ENCODE measurements around the gene TBC1D3. TPM values are rescaled to one million over a fixed set of nuclear protein-coding genes. Genes with fewer than 3 reads are reported as not detected.
"Not testable (repeated sequence)": the region's sequence is repeated elsewhere in the genome, so short reads cannot be mapped to it uniquely, and the experiment has no call there.

TBC1D3 gene
- total RNA-seq (ENCODE audit: insufficient read depth, low replicate concordance) = 2.2 TPM

DNA sequence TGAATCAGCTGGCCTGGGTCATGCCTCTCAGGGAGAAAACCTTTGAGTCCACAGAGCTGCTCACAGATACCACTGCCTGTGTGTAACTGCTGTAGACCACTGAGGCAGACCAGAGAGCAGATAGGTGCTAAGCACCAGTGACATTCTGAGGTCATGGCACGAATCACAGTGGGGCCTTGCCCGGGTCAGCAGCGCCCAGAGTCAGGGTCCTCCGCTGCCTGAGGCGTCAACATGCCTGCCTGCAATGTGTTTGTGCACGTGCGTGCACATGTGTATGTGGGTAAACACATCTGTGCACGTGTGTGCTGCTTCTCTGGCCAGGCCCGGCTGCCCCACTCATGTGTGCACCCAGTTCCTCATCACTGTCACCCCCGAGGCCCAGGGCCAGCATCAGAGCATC lies at the start of gene TBC1D3:
Gene TBC1D3, minus strand, starts transcription at position 101 of the 400 bp plus-strand sequence. CDS start 1,526 bp downstream, outside the sequence.
- DNase-seq (ENCODE audit: low spot score) = not testable (repeated sequence)

DNA sequence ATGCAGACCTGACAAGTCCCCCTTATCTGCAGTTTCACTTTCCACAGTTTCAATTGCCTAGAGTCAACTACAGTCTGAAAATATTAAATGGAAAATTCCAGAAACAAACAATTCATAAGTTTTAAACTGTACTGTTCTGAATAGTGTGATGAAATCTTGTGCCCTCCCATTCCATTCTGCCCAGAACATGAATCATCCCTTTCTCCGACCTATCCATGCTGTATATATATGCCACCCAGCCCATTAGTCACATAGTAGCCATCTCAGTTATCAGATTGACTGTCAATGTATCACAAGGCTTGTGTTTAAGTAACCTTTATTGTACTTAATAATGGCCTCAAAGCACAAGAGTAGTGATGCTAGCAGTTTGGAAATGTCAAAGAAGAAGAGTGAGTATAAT lies 40.4 kb upstream of the TBC1D3 start:
- DNase-seq (ENCODE audit: low spot score) = not testable (repeated sequence)

DNA sequence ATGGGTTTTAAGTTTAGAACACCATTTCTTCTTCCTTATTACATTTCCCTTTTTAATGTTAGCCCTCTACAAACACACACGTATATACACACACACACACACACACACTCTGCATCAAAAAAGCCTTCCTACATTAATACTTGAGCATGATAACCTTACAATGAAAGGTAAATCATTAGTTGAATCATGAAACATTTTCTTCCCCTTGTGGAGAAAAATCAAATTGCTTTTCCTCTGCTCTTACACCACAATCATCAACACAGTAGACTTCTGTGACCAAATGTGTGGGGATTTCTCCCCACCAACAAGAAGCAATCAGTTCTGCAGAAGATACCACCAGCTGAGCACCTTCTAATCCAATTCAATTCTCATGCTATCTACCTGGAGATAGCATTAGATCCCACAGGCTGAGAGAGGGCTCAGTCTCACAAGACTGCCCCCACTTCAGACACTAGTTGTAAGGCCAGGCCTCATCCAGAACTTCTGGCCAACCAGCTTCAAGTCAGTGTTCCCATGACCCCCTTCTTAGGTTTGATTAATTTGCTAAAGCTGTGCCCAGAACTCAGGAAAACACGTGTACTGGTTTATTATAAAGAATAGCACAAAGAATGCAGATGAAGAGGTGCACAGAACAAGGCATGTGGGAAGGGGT lies 33.6 kb upstream of the TBC1D3 start:
- not testable (repeated sequence) for DNase-seq (ENCODE audit: low spot score)

DNA sequence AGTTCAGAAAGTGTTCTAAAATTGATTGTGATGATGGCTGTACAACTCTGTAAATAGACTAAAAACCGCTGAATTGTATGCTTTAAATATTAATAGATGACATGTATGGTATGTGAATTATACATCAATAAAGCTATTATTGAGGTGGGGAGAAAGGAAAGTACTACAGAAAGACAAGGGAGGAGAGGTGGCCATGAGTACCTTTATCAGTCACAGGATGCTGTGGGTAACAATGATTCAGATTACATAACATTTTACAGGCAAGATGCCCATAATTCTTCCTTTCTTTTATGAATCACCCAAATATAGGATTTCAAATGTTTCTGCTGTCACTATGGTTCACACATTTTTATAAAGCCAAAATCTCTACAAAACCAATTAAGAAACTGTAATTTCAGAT lies 28.5 kb upstream of the TBC1D3 start:
- not testable (repeated sequence) for DNase-seq (ENCODE audit: low spot score)

DNA sequence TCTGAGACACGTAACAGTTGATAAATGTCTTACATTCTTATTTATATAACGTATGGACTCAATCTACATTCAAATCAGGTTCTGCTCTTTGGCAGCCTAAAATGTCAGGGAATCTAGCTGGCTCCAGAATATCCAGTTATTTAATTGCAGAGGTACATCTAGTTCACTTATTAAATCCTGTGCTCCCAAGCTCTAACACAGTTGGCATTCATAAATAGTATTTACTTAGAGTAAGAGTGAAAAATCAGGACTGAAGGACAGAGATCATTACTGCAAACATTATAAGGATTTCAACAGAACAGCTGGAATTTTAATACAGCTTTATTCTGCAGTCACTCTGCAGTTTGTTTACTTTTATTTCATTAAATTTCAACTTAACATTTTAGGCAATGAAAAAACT lies 7.9 kb upstream of the TBC1D3 start:
- DNase-seq (ENCODE audit: low spot score) = not testable (repeated sequence)

DNA sequence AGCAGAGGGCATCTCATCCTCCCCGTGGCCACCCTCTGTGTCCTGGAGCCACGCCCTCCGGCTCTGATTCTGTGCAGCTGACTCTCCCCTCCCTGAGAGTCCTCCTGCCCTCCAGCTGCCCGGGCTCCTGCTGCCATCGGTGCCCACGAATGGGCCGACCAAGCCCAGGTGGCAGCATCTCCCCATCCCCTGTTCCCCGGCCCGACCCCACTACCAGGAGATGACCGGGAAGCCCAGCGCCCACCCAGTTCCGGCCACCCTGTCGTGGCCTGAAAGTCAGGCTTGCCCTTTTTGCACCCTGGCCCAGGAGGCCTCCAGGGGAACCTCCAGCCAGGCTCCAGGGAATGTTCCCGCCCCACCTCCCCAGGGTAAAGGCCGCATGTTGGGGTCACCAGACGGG lies 57.5 kb downstream of the TBC1D3 start:
- not testable (repeated sequence) for DNase-seq (ENCODE audit: low spot score)

Other genes starting within 250 kb of the TBC1D3 start
- 0.72 TPM for gene TBC1D3L, start 203.5 kb downstream of the TBC1D3 start, total RNA-seq (ENCODE audit: insufficient read depth, low replicate concordance)
- not detected for gene TBC1D3D, start 188.6 kb downstream of the TBC1D3 start, total RNA-seq (ENCODE audit: insufficient read depth, low replicate concordance)
- gene TBC1D3C, start 123.9 kb downstream of the TBC1D3 start, total RNA-seq (ENCODE audit: insufficient read depth, low replicate concordance) = 8.7 TPM
- not detected for gene TBC1D3E, start 64.6 kb downstream of the TBC1D3 start, total RNA-seq (ENCODE audit: insufficient read depth, low replicate concordance)
- 7.5 TPM for gene MRPL45, start 104.6 kb upstream of the TBC1D3 start, total RNA-seq (ENCODE audit: insufficient read depth, low replicate concordance)
- 2.6 TPM for gene GPR179, start 151.4 kb upstream of the TBC1D3 start, total RNA-seq (ENCODE audit: insufficient read depth, low replicate concordance)
- gene SOCS7, start 159.3 kb upstream of the TBC1D3 start, total RNA-seq (ENCODE audit: insufficient read depth, low replicate concordance) = 16.4 TPM
- gene ARHGAP23, start 235.9 kb upstream of the TBC1D3 start, total RNA-seq (ENCODE audit: insufficient read depth, low replicate concordance) = 10.8 TPM

All from umbilical cord (tissue), 2 donors.